ENCODE data around the gene TRMT1. TPM values are rescaled to one million over a fixed set of nuclear protein-coding genes. Genes with fewer than 3 reads are reported as not detected.

The TRMT1 gene
- total RNA-seq, 1 experiment from 2014 or later: 42.6 TPM

- H3K27ac Mint-ChIP-seq (ENCODE audit: unreplicated experiment): no peak overlapping the region
- no peaks in the 10 kb centered on the region for H3K9me3 Mint-ChIP-seq (ENCODE audit: unreplicated experiment)
- no peaks in the 10 kb centered on the region for H3K4me1 Mint-ChIP-seq (ENCODE audit: low read depth, unreplicated experiment)
- Histone ChIP-seq H3K27me3 (replicated peaks; ENCODE audit: control insufficient read depth, insufficient read depth, low read length) (no peaks in the 10 kb centered on the region), H3K4me3 (ENCODE audit: low read depth, low read length) (no peak overlapping the region), H3K36me3 (ENCODE audit: control insufficient read depth, insufficient read depth, low read length) (peaks cover 1% of the 10 kb centered on the region; the same call in 1 of the 2 replicates), H3K9me3 (no peaks in the 10 kb centered on the region), H3K4me1 (no peaks in the 10 kb centered on the region)
- CTCF ChIA-PET: no interaction called here
- BruUV-seq (replicated peaks): no TSS peak
- no peak for TF ChIP-seq CTCF (IDR thresholded peaks at IDR 0.05; ENCODE audit: insufficient read depth in 1 of 2, low read depth in 1 of 2, low read length in 1 of 2, severe bottlenecking in 1 of 2, unreplicated experiment in 1 of 2)
- DNase-seq: no peak
- no peaks in the 10 kb centered on the region for H3K27me3 Mint-ChIP-seq (ENCODE audit: insufficient read depth, unreplicated experiment)
- POLR2A ChIA-PET: no interaction called here
- H3K36me3 Mint-ChIP-seq (ENCODE audit: insufficient read depth, unreplicated experiment): peaks cover 50% of the 10 kb centered on the region
- intact Hi-C loops (cut with micrococcal nuclease; ENCODE audit: unreplicated experiment): no loop called here
- no peak overlapping the region for H3K4me3 Mint-ChIP-seq (ENCODE audit: unreplicated experiment)
Observed at GRCh38 chr19:13137290-13137794, 20.8 kb upstream of the TRMT1 start.

- Histone ChIP-seq H3K9me3 (no peaks in the 10 kb centered on the region), H3K36me3 (ENCODE audit: control insufficient read depth, insufficient read depth, low read length) (peaks cover 1% of the 10 kb centered on the region; the same call in 1 of the 2 replicates), H3K4me3 (ENCODE audit: low read depth, low read length) (no peak overlapping the region), H3K27me3 (replicated peaks; ENCODE audit: control insufficient read depth, insufficient read depth, low read length) (no peaks in the 10 kb centered on the region), H3K4me1 (no peaks in the 10 kb centered on the region)
- DNase-seq: no peak
- Mint-ChIP-seq H3K9me3 (ENCODE audit: unreplicated experiment) (no peaks in the 10 kb centered on the region), H3K4me1 (ENCODE audit: low read depth, unreplicated experiment) (no peaks in the 10 kb centered on the region), H3K4me3 (ENCODE audit: unreplicated experiment) (no peak overlapping the region), H3K36me3 (ENCODE audit: insufficient read depth, unreplicated experiment) (peaks cover 44% of the 10 kb centered on the region), H3K27me3 (ENCODE audit: insufficient read depth, unreplicated experiment) (no peaks in the 10 kb centered on the region), H3K27ac (ENCODE audit: unreplicated experiment) (no peak overlapping the region)
- intact Hi-C loops (cut with micrococcal nuclease; ENCODE audit: unreplicated experiment): no loop called here
- BruUV-seq (replicated peaks): no TSS peak
- ChIA-PET POLR2A (no interaction called here), CTCF (no interaction called here)
- no peak for TF ChIP-seq CTCF (IDR thresholded peaks at IDR 0.05; ENCODE audit: insufficient read depth in 1 of 2, low read depth in 1 of 2, low read length in 1 of 2, severe bottlenecking in 1 of 2, unreplicated experiment in 1 of 2)
Observed at GRCh38 chr19:13135068-13136062, 18.8 kb upstream of the TRMT1 start.

- ChIA-PET CTCF (no interaction called here), POLR2A (no interaction called here)
- Histone ChIP-seq H3K36me3 (ENCODE audit: control insufficient read depth, insufficient read depth, low read length) (peaks cover 1% of the 10 kb centered on the region; the same call in 1 of the 2 replicates), H3K4me3 (ENCODE audit: low read depth, low read length) (no peak overlapping the region), H3K9me3 (no peaks in the 10 kb centered on the region), H3K4me1 (no peaks in the 10 kb centered on the region), H3K27me3 (replicated peaks; ENCODE audit: control insufficient read depth, insufficient read depth, low read length) (no peaks in the 10 kb centered on the region)
- TF ChIP-seq CTCF (IDR thresholded peaks at IDR 0.05; ENCODE audit: insufficient read depth in 1 of 2, low read depth in 1 of 2, low read length in 1 of 2, severe bottlenecking in 1 of 2, unreplicated experiment in 1 of 2): no peak
- no peak overlapping the region for H3K27ac Mint-ChIP-seq (ENCODE audit: unreplicated experiment)
- DNase-seq: no peak
- H3K9me3 Mint-ChIP-seq (ENCODE audit: unreplicated experiment): no peaks in the 10 kb centered on the region
- no TSS peak for BruUV-seq (replicated peaks)
- H3K27me3 Mint-ChIP-seq (ENCODE audit: insufficient read depth, unreplicated experiment): no peaks in the 10 kb centered on the region
- peaks cover 41% of the 10 kb centered on the region for H3K36me3 Mint-ChIP-seq (ENCODE audit: insufficient read depth, unreplicated experiment)
- intact Hi-C loops (cut with micrococcal nuclease; ENCODE audit: unreplicated experiment): no loop called here
- no peaks in the 10 kb centered on the region for H3K4me1 Mint-ChIP-seq (ENCODE audit: low read depth, unreplicated experiment)
- no peak overlapping the region for H3K4me3 Mint-ChIP-seq (ENCODE audit: unreplicated experiment)
Observed at GRCh38 chr19:13134626-13135025, 18.1 kb upstream of the TRMT1 start.
